ENCODE data around the gene EHD2.
"Not testable (repeated sequence)": the region's sequence is repeated elsewhere in the genome, so short reads cannot be mapped to it uniquely, and the experiment has no call there.

EHD2 gene

DNA sequence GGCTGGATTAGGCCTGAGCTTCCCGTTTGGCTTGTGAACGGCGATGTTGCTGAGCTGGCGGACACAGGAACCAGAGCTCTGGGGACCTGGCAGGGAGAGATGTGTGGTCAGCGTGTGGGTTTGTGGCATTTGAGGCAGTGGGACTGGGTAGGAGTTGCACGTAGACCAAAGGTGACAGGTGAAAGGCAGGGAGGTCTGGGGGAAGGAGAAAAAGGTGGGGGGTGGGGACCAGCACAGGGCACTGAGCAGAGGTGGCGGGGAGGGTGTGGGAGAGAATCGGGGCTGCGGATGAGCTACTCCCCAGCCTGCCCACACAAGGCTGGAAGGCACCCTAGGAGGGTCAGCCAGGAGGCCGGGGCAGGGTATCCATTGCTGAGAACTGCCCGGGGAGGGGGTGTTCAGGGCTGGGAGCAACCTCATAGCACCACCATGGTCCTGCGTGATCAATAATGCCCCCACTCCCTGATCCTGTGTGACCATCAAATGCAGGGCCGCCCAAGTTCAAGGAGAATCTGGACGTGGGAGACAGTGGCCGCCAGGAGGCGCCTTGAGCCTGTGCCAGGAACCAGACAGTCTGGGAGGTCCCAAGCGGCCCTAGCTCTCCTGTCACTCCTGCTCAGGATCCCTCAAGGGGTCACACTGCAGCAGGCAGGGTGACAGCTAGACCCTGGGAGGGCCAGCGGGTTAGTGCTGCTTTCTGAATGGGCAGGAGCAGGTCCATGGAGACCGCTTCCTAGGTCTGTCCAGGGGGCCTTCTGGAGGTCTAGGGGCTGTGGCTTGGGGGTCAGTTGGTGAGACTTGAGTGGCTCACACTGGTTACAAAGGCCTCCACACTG, 52.5 kb downstream of the EHD2 start:
- H3K4me3 ChIP-seq (ENCODE audit: low read depth, low read length) = no peak overlapping the region

DNA sequence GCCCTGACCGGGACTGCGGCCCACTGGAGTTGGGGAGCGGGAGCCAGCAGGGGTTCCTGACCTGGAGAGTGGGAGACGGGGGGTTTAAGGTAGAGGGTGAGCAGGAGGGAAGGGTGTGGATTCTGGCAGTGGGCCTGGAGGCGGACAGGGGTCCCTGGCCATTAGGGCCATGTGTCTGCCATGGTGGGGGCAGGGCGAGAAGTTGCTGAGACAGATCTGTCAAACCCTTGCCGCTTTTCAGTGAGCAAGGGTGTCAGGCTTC, 53.1 kb downstream of the EHD2 start:
- no peak overlapping the region for H3K4me3 ChIP-seq (ENCODE audit: low read depth, low read length)

DNA sequence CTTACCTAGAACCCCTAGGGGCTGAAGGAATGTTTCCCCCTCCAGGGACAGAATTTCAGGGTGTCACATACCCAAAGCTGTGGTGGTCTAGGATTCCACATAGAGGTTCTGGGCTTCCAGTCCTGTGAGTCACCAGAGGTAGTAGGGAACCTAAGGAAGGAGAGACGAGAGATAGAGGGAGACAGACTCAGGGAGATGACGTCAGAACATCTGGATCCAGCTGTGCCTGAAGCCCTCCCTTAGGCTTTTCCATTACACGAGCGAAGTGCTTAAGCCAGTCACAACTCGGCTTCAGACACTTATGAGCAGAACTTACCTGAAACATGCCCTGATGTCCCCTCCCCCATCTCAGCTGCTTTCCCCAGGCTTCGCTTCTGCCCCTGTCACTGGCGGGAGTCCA, 53.4 kb downstream of the EHD2 start:
- H3K4me3 ChIP-seq (ENCODE audit: low read depth, low read length) = no peak overlapping the region

DNA sequence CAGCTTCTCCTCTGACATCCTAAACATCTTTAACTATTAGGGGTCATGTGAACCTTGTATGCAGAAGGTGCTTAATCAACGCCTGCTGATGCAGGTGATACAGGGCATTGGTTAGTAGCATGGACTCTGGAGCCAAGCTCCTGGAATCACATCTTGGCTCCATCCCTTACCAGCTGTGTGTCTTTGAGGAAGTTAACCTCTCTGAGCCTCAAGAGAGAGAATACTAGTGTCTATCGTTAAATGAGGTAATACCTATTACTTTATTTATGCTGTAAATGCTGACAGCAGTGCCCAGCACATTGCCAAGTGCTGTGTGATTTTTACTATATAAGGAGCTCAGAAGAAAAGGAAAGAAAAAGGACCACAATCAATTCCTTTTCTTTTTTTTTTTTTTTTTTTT, 54.1 kb downstream of the EHD2 start:
- H3K4me3 ChIP-seq (ENCODE audit: low read depth, low read length) = no peak overlapping the region

DNA sequence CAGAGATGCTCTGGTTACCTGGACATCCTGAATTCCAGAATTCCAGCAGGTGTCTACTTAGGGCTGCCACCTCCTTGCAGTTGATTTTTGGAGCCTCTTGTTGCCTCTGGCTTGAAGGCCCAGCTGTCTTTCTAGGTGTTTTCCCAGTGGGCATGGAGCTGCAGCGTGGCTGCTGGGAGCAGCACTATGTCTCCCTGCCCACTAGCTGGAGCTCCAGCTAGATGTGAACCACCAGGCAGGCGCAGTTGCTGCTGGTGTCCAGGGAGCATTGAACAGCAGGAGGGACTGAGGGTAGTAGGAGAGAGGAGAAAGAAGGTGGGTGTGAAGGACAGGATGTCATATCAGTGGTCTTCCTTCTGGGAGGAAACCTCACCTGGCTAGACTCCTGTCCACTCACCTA, 55.4 kb downstream of the EHD2 start:
- H3K4me3 ChIP-seq (ENCODE audit: low read depth, low read length) = no peak overlapping the region

DNA sequence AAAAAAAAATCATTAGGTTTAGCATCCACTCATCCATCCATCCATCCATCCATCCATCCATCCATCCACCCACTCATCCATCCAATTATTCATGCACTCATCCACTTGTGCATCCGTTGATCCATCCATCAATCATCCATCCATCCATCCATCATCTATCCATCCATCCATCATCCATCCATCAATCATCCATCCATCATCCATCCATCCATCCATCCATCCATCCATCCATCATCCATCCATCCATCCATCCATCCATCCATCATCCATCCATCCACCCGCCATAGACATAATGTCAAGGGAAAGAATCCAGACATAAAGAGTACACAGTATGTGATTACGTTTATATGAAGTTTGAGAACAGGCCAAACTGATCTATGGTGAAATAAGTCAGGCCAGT, 56.3 kb downstream of the EHD2 start:
- H3K4me3 ChIP-seq (ENCODE audit: low read depth, low read length) = no peak overlapping the region

DNA sequence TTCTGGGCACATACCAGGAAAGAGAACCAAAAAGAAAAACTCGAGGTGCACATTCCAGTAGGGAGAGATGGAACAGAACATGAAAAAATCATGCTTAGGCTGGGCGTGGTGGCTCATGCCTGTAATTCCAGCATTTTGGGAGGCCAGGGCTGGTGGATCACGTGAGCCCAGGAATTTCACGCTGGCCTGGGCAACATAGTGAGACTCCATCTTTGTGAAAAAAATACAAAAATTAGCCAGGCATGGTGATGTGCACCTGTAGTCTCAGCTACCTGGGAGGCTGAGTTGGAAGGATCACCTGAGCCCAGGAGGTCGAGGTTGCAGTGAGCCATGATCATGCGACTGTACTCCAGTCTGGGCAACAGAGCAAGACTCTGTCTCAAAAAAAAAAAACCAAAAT, 58.1 kb downstream of the EHD2 start:
- not testable (repeated sequence) for H3K4me3 ChIP-seq (ENCODE audit: low read depth, low read length)

DNA sequence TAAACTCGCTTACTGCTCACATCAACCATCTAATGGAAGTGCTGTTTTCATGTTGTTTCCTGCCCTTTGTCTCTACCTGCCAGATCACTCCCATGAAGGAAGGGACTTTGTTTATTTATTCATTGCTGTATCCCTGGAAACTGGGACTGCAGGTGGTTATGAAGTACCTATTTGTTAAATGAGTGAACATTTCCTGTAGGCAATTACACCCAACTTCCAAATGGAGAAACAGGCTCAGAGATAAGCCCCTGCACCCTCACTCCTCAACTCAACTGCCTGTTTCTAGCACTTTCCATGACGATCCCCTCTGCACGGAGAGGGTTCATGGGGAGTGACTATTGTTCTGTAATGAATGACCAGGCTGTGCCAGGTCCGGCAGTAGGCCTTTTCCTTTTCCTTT, 63.3 kb downstream of the EHD2 start:
- H3K4me3 ChIP-seq (ENCODE audit: low read depth, low read length) = no peak overlapping the region

DNA sequence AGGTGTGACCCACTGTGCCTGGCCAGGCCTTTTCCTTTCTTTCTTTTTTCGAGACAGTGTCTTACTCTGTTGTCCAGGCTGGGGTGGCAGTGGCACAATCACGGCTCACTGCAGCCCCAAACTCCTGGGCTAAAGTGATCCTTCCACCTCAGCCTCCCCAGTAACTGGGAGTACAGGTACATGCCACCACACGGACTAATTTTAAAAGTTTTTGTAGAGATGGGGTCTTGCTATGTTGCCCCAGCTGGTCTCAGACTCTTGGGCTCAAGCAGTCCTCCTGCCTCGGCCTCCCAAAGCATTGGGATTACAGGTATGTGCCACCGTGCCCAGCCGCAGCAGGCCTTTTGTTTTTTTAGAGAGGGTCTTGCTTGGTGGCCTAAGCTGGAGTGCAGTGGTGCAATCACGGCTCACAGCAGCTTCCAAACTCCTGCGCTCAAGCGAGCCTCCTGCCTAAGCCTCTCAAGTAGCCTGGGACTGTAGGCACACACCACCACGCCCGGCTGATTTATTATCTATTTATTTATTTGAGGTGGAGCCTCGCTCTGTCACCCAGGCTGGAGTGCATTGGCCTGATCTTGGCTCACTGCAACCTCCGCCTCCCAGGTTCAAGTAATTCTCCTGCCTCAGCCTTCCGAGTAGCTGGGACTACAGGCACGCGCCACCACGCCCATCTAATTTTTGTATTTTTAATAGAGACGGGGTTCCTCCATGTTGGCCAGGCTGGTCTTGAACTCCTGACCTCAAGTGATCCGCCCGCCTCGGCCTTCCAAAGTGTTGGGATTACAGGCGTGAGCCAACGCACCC, 64.2 kb downstream of the EHD2 start:
- H3K4me3 ChIP-seq (ENCODE audit: low read depth, low read length) = peak overlapping the region; percentile 79

DNA sequence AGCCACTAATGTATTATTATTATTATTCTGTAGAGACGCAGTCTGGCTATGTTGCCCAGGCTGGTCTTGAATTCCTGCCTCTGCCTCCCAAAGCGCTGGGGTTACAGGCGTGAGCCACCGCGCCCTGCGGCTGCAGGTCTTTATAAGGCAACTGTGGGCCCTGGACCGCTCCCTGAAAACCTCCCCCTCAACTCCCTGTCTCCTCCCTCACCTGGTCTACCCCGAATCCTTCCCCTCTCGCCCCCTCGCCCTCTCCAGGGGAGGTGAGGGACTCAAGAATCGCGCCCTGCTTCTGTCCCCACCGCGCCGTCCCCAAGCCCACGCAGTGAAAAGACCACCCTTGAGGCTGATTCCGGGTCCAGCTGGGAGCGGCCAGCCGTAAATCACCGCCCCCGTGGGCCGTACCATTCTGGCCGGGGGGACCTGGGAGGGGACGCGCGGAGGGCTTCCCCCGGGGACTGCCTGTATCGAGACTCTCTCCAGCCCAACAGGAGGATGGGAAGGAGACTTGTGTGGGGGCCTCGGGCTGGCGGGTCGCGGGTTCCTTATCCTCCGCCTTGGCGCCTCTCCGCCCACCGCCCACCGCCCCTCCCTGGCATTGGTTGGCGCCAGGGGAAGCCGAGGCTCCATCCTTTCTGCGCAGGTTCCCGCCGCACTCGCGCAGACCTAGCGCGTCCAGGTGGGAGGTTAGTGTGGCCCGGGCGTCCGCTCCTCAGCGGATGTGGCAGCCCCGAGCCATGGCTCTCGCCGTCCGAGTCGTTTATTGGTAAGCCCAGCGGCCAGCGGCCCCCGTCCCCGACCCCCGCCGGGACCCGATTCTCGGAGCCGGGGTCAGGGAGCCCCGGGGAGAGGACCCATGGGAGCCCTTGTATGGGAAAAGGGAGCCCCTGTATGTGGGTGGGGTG, 65.1 kb downstream of the EHD2 start, which contains the start of gene SELENOW:
Gene SELENOW (plus strand): TSS at position 655 of the 905 bp plus-strand sequence. CDS start 83 bp downstream, at position 738.
- H3K4me3 ChIP-seq (ENCODE audit: low read depth, low read length) = peak within 1 kb of the TSS; percentile 79

DNA sequence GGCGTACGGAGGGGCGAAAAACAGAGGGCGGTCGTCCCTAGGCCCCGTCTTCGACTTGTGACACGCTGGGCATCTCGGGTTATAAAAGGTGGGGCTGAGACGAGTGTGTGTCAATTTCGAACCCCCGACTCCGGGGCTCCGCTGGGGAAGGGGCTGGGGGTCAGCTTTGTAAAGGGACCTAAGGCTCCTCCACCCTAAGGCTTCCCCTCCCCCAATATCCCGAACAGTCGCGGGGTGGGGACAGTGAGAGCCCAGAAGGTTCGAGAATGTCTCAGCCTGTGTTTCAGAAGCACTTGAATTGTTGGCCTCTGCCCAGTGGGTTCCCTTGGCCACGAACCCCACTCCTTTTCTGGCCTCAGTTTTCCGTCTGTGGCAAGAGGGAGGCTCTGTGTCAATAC, 65.7 kb downstream of the EHD2 start:
- H3K4me3 ChIP-seq (ENCODE audit: low read depth, low read length) = peak overlapping the region; percentile 79

DNA sequence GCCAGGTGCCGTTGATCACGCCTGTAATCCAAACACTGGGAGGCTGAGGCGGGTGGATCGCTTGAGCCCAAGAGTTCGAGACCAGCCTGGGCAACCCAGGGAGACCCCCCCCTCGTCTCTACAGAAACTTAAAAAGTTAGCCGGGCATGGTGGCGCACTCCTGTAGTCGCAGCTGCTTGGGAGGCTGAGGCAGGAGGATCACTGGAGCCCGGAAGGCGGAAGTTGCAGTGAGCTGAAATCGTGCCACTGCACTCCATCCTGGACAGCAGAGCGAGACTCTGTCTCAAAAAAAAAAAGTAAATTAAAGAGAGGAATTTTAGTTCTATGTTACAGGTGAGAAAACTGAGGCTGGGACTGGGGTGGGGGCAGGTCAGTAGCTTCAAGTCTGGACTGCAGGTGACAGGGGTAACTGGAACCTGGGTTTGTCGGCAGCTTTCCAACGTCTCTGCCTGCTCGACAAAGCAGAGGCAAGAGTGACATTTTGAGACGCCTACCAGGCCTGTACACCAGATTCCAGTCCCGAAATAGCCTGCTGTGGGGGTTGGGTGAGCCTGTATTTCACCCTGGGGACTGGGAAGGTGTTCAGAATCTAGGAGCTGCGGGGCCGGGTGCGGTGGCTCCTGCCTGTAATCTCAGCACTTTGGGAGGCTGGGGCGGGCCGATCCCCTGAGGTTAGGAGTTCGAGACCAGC, 66.4 kb downstream of the EHD2 start:
- peak overlapping the region; percentile 79 for H3K4me3 ChIP-seq (ENCODE audit: low read depth, low read length)

DNA sequence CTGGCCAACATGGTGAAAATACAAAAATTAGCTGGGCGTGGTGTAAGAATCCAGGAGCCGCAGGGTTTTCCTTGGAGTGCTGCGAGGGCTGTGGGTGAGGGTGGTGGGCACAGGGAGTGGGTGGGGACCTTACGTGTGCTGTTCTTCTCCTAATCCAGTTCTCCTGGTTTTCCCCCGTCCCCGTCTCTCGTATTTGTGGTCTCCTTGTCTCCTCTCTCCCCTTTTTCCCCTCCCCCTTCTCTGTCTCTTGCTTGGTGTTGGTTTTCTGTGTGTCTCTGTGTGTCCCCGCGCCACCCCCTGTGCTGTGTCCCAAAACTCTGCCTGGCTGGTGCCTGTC, 67.0 kb downstream of the EHD2 start:
- H3K4me3 ChIP-seq (ENCODE audit: low read depth, low read length) = no peak overlapping the region

DNA sequence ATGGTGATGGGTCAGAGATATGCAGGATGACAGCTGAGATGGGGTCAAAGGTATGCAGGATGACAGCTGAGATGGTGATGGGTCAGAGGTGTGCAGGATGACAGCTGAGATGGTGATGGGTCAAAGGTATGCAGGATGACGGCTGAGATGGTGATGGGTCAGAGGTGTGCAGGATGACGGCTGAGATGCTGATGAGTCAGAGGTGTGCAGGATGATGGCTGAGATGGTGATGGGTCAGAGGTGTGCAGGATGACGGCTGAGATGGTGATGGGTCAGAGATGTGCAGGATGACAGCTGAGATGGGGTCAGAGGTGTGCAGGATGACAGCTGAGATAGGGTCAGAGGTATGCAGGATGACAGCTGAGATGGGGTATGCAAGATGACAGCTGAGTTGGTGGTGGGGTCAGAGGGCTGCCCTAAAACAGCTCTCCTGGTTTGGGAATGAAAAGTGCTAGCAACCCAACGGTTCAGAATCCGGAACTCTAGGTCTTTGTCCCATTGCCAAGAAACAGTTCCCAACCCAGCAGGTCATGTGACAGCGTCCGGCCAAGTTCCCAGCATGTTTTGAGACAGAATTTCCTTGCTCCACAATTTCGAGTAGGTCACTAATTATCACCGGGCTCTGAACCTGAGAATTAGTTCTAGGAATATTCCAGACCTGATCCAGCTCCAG, 68.5 kb downstream of the EHD2 start:
- H3K4me3 ChIP-seq (ENCODE audit: low read depth, low read length) = no peak overlapping the region

DNA sequence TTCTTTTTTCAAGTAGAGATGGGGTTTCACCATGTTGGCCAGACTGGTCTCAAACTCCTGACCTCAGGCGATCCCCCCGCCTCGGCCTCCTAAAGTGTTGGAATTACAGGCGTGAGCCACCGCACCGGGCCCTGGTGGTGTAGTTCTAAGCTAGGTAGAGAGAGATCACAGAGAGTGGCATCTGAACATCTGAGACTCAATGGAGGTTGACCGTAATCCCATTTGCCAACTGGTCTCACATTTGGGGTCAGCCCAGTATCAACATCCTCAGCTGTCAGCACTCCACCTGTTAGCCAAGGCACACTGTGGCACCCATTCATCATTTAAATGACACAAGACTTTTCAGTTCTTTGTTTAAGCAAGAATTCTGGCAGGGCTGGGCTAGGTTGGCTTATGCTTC, 73.3 kb downstream of the EHD2 start:
- no peak overlapping the region for H3K4me3 ChIP-seq (ENCODE audit: low read depth, low read length)

DNA sequence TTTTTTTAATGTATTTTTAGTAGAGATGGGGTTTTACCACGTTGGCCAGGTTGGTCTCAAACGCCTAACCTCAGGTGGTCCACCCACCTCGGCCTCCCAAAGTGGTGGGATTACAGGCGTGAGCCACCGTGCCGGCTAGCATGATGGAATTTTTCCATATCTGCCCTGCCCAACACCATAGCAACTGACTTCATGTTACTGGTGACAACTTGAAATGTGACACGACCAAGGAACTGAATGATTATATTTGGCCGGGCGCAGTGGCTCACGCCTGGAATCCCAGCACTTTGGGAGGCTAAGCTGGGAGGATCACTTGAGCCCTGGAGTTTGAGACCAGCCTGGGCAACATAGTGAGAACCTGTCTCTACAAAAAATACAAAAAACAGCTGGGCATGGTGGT, 74.1 kb downstream of the EHD2 start:
- H3K4me3 ChIP-seq (ENCODE audit: low read depth, low read length) = not testable (repeated sequence)

DNA sequence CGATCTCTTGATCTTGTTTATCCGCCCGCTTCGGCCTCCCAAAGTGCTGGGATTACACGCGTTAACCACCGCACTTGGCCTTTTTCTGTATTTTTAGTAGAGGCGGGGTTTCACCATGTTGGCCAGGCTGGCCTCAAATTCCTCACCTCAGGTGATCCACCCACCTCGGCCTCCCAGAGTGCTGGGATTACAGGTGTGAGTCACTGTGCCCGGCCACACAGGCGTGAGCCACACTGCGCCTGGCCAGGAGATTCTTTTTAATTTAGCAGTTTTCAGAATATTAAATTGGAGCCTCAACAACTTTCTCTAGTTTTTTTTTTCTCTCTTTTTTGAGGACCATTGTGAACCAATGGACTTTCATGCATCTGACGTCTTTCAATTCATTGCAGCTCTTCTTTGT, 76.6 kb downstream of the EHD2 start:
- not testable (repeated sequence) for H3K4me3 ChIP-seq (ENCODE audit: low read depth, low read length)

DNA sequence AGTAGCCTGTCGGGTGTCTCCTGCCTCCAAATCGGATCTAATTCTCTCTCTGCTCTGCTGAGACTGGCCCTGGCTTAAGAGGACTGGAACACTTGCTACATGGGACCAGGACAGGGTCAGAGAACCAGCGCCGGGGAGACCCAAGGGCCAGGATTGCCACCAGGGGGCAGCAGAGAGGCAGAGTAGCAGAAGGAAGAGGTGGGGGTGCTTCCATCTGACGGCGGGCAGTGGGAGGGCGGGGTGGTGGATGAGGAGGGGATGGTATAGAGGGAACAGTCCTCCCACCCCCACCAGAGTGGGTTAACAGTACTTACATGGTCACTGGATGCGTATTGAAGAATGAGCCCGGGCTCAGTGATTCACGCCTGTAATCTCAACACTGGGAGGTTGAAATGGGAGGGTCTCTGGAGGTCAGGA, 77.2 kb downstream of the EHD2 start:
- H3K4me3 ChIP-seq (ENCODE audit: low read depth, low read length) = no peak overlapping the region

DNA sequence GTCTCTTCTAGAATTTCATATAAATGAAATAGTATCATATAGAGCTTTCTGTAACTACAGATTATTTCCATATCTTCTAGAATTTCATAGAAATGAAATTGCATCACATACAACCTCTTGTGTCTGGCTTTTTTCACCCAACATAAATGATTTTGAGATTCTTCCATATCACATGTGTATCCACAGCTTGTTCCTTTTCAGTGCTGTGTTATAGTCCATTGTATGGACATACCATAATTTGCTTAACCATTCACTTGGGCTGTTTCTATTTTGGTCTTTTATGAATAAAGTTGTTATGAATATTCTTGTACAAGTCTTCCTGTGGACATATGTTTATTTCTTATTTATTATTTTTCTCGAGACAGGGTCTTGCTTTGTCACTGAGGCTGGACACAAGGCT, 79.4 kb downstream of the EHD2 start:
- H3K4me3 ChIP-seq (ENCODE audit: low read depth, low read length) = no peak overlapping the region
